Suprapubic skin (tissue), 3 donors: ENCODE data around the gene CALN1.

Experiments used
- POLR2A ChIP-seq, 2 donors: fragments of 450-650 bp; IDR thresholded peaks; one replicate each; pipeline ENCODE4 v1.6.1; 2017; ENCODE audit warnings: antibody characterized with exemption in 2 of 2, mild to moderate bottlenecking in 2 of 2, moderate library complexity in 2 of 2
- TF ChIP-seq, protein P1 (sequence below), 2 donors: fragments of 200-600 bp in 1 of 2; fragments of 450-650 bp in 1 of 2; sonication (generic) in 1 of 2; IDR thresholded peaks; one replicate each; pipeline ENCODE4 v1.5.1; 2016 to 2019; ENCODE audit warnings: antibody characterized with exemption in 2 of 2, mild to moderate bottlenecking in 1 of 2, moderate library complexity in 1 of 2

DNA sequence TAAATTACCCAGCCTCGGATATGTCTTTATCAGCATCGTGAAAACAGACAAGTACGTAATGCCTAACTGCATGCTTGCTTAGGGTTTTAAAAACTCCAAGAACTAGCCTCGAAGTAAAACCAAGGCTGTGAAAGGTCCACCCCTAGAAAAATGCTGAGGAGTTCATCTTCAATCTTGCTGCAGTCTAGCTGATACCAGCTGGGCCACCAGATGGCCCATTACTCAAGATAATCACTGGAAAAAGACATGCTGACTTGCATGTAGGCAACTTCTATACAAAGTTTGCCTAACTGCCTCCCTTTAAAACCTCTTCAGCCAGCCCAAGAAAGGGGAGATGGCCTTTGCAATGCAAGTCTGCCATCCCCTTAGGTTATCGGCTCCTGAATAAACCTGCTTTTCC lies 666.1 kb downstream of the CALN1 start:
- TF ChIP-seq, protein P1, sequence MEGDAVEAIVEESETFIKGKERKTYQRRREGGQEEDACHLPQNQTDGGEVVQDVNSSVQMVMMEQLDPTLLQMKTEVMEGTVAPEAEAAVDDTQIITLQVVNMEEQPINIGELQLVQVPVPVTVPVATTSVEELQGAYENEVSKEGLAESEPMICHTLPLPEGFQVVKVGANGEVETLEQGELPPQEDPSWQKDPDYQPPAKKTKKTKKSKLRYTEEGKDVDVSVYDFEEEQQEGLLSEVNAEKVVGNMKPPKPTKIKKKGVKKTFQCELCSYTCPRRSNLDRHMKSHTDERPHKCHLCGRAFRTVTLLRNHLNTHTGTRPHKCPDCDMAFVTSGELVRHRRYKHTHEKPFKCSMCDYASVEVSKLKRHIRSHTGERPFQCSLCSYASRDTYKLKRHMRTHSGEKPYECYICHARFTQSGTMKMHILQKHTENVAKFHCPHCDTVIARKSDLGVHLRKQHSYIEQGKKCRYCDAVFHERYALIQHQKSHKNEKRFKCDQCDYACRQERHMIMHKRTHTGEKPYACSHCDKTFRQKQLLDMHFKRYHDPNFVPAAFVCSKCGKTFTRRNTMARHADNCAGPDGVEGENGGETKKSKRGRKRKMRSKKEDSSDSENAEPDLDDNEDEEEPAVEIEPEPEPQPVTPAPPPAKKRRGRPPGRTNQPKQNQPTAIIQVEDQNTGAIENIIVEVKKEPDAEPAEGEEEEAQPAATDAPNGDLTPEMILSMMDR (IDR thresholded peaks at IDR 0.05), result no peak
- TF ChIP-seq POLR2A (IDR thresholded peaks at IDR 0.05), result no peak
